PFSK-1 (cell line): ENCODE measurements around the gene AOAH.

Experiments
- FOXP2 ChIP-seq: optimal IDR thresholded peaks from 2 replicates; pipeline ENCODE3; 2011; ENCODE audit warnings: borderline replicate concordance, control low read depth, inconsistent platforms; ENCODE audit not compliant: insufficient read depth; ENCODE audit errors: extremely low read length, extremely low read depth
- POLR2AphosphoS5 ChIP-seq: IDR thresholded peaks from 2 replicates; pipeline ENCODE4 v1.6.1; 2012; ENCODE audit warnings: low read depth, mild to moderate bottlenecking, control low read depth, low read length, moderate library complexity
- REST ChIP-seq, 2 experiments: IDR thresholded peaks; 2 replicates each; pipeline versions ENCODE4 v1.6.1 to v1.8.0; 2011 to 2012; ENCODE audit warnings: low read depth in 2 of 2, low read length in 2 of 2, control low read depth in 1 of 2, inconsistent platforms in 1 of 2, mild to moderate bottlenecking in 1 of 2, moderate library complexity in 1 of 2; ENCODE audit not compliant: insufficient read depth in 1 of 2
- SIN3A ChIP-seq: IDR thresholded peaks from 2 replicates; pipeline ENCODE4 v1.6.1; 2012; ENCODE audit warnings: mild to moderate bottlenecking, low read length, moderate library complexity, borderline replicate concordance; ENCODE audit not compliant: insufficient read depth
- TAF1 ChIP-seq: IDR thresholded peaks from 2 replicates; pipeline ENCODE4 v1.6.1; 2012; ENCODE audit warnings: low read length, control low read depth, borderline replicate concordance; ENCODE audit not compliant: insufficient read depth

Gene AOAH

GRCh38 chr7:36562121-36562520, 162.2 kb downstream of the AOAH start:
- TF ChIP-seq POLR2AphosphoS5: no peak
- TF ChIP-seq TAF1: no peak
- TF ChIP-seq SIN3A: no peak
- TF ChIP-seq FOXP2: no peak
- TF ChIP-seq REST (IDR thresholded peaks at IDR 0.05; ENCODE audit: insufficient read depth in 1 of 2, low read depth in 2 of 2, low read length in 2 of 2): no peak

DNA sequence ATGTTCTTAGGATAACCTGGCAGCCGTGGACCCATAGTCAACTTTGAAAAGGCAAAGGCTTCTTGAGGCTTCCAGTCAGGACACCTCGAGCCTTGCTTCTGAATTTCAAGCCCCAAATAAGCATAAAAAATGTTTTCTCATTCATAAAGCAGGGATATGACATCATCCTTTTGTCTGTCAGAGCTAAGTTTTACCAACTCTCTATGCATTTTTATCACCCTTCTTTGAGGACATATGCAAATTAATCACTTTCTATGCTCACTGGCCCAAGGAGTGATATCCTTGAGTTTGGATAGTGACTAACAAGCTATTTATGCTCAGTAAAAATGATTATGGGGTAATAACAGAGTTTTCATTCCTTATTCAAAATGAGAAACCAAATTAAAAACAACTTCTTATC, 175.3 kb downstream of the AOAH start:
- TF ChIP-seq SIN3A (no peak), REST (IDR thresholded peaks at IDR 0.05; ENCODE audit: insufficient read depth in 1 of 2, low read depth in 2 of 2, low read length in 2 of 2) (no peak), TAF1 (no peak)

DNA sequence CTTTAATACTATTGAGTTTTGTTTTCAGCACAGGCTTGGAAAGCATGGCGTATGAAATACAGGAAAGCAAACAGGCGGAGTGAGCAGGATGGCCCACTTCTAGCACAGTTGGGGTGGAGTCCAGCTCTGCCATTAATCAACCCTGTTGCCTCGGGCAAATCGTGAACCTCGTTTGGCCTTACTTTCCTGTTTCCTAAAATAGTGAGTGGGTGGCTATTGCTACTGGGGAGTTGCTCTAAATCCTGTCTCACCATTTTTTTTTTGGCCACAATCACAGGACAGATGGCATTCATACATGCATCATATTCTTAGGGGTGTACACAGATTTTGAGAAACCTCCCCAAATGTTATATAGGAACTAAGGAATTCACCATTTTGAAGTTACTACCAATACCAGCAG, 176.9 kb downstream of the AOAH start:
- TF ChIP-seq FOXP2 (no peak), REST (IDR thresholded peaks at IDR 0.05; ENCODE audit: insufficient read depth in 1 of 2, low read depth in 2 of 2, low read length in 2 of 2) (no peak), TAF1 (no peak), SIN3A (no peak), POLR2AphosphoS5 (no peak)

GRCh38 chr7:36546331-36546730, 178.0 kb downstream of the AOAH start:
- no peak for TF ChIP-seq FOXP2
- no peak for TF ChIP-seq POLR2AphosphoS5
- no peak for TF ChIP-seq TAF1
- no peak for TF ChIP-seq REST (IDR thresholded peaks at IDR 0.05; ENCODE audit: insufficient read depth in 1 of 2, low read depth in 2 of 2, low read length in 2 of 2)

DNA sequence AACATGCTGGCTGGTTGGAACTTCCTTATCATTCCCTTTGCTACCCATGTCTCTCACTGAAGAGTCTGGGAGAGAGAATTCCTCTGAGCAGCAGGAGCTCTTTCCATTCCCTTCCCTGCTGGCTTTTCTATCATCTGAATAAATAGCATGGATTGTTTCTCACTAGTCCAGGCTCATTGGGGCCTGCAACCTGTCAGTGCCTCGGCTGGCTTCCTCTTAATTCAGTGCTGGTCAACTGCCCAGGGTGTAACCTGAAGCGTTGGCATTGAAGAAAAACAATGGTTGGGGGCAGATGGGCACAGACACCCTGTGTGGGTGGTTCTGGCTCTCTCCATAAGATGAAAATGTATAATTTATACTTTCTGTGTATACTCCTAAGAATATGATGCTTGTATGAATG, 179.0 kb downstream of the AOAH start:
- no peak for TF ChIP-seq REST (IDR thresholded peaks at IDR 0.05; ENCODE audit: insufficient read depth in 1 of 2, low read depth in 2 of 2, low read length in 2 of 2)
- TF ChIP-seq SIN3A: no peak
- TF ChIP-seq FOXP2: no peak
- no peak for TF ChIP-seq POLR2AphosphoS5
- no peak for TF ChIP-seq TAF1
